ENCODE measurements around the gene DZANK1. TPM values are rescaled to one million over a fixed set of nuclear protein-coding genes. Genes with fewer than 3 reads are reported as not detected.

DZANK1 gene
- total RNA-seq, 3 donors from 2014 or later: 2.4 to 2.7 (median 2.6) TPM

- intact Hi-C loops (cut with DNase I, micrococcal nuclease): no loop called here
- Histone ChIP-seq H3K9me3 (no peaks in the 10 kb centered on the region), H3K36me3 (ENCODE audit: low read depth) (no peaks in the 10 kb centered on the region), H3K4me1 (ENCODE audit: low read depth) (peaks cover 10% of the 10 kb centered on the region), H3K4me3 (peak within 1 kb of the TSS; percentile 44)
- peak; percentile 88 to 91 (median 90) for DNase-seq
- ATAC-seq: peak; percentile 100
- TF ChIP-seq CTCF (IDR thresholded peaks at IDR 0.05): no peak
Observed at GRCh38 chr20:18496740-18497592, 30.1 kb upstream of the DZANK1 start, which contains the start of gene RBBP9. Gene RBBP9, minus strand, starts transcription at chr20:18497225. Its CDS starts 58 bp downstream, at chr20:18497167.

GRCh38 chr20:18496042-18496441, 29.2 kb upstream of the DZANK1 start:
- TF ChIP-seq CTCF (IDR thresholded peaks at IDR 0.05): no peak
- Histone ChIP-seq H3K36me3 (ENCODE audit: low read depth) (no peaks in the 10 kb centered on the region), H3K4me3 (no peak overlapping the region), H3K9me3 (no peaks in the 10 kb centered on the region), H3K4me1 (ENCODE audit: low read depth) (peaks cover 10% of the 10 kb centered on the region)
- no peak for ATAC-seq
- no peak for DNase-seq
- intact Hi-C loops (cut with DNase I, micrococcal nuclease): no loop called here

- intact Hi-C loops (cut with DNase I, micrococcal nuclease): no loop called here
- no peak overlapping the region for H3K4me3 ChIP-seq
- no peaks in the 10 kb centered on the region for H3K4me1 ChIP-seq (ENCODE audit: low read depth)
- H3K9me3 ChIP-seq: no peaks in the 10 kb centered on the region
- DNase-seq (no peak), ATAC-seq (no peak)
- H3K36me3 ChIP-seq (ENCODE audit: low read depth): no peaks in the 10 kb centered on the region
- no peak for TF ChIP-seq CTCF (IDR thresholded peaks at IDR 0.05)
Observed at GRCh38 chr20:18488301-18488700, 21.5 kb upstream of the DZANK1 start.

- Histone ChIP-seq H3K4me1 (ENCODE audit: low read depth) (no peaks in the 10 kb centered on the region), H3K4me3 (no peak overlapping the region), H3K9me3 (no peaks in the 10 kb centered on the region), H3K36me3 (ENCODE audit: low read depth) (no peaks in the 10 kb centered on the region)
- ATAC-seq (no peak), DNase-seq (no peak)
- intact Hi-C loops (cut with DNase I, micrococcal nuclease): no loop called here
- TF ChIP-seq CTCF (IDR thresholded peaks at IDR 0.05): no peak
Observed at GRCh38 chr20:18481596-18481995, 14.8 kb upstream of the DZANK1 start.

GRCh38 chr20:18477821-18478220, 11.0 kb upstream of the DZANK1 start:
- ATAC-seq: no peak
- H3K9me3 ChIP-seq: no peaks in the 10 kb centered on the region
- H3K4me1 ChIP-seq (ENCODE audit: low read depth): no peaks in the 10 kb centered on the region
- intact Hi-C loops (cut with DNase I, micrococcal nuclease): no loop called here
- DNase-seq: no peak
- H3K4me3 ChIP-seq: no peak overlapping the region
- TF ChIP-seq CTCF (IDR thresholded peaks at IDR 0.05): no peak
- H3K36me3 ChIP-seq (ENCODE audit: low read depth): peaks cover 4% of the 10 kb centered on the region

Measured in mucosa of descending colon (tissue), 3 donors.